HG02970 (cell line): ENCODE measurements around the gene CDH9.
"Not testable (repeated sequence)": the region's sequence is repeated elsewhere in the genome, so short reads cannot be mapped to it uniquely, and the experiment has no call there.

Source experiments
- ATAC-seq: cut with Tn5 transposase; IDR thresholded peaks from one replicate; pipeline ENCODE4 v1.9.1; 2021; ENCODE audit warnings: mild to moderate bottlenecking, moderate library complexity, moderate number of reproducible peaks; ENCODE audit not compliant: unreplicated experiment, low FRiP score

The CDH9 gene

DNA sequence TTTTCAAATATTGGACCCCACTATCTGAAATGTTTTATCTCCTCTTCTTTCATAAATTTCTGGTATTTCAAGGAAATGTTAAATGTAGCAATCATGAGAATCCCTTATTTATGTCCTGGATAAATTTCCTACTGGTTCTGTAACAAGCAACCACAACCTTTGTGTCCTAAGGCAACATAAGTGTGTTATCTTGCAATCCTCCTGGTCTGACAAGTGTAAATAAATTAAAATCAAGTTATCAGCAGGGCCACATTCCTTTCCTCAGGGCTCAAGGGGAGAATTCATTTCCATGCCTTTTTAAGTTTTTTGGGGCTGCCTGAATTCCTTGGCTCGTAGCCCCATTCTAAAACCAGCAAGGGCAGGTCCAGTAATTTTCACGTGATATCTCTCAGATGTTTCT is 83.2 kb downstream of the CDH9 start:
- ATAC-seq, result no peak

DNA sequence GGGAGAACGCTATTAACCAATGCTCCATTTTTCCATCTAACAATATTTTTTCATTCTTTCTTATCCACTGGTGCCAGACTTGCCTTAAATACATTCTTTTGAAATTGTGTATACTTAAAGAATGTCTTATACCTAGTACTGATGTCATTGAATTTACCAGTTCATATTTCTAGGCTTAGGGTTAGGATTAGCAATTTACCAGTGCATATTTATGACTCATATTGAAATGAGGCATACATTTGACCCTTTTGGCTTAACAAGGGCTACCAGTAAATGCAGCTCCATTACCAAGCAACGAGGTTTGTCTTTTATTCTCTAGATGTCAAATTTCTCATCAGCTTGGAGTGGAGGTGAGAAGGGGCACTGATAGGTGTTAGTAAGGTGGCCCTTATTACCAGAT is 89.5 kb downstream of the CDH9 start:
- ATAC-seq, result no peak

DNA sequence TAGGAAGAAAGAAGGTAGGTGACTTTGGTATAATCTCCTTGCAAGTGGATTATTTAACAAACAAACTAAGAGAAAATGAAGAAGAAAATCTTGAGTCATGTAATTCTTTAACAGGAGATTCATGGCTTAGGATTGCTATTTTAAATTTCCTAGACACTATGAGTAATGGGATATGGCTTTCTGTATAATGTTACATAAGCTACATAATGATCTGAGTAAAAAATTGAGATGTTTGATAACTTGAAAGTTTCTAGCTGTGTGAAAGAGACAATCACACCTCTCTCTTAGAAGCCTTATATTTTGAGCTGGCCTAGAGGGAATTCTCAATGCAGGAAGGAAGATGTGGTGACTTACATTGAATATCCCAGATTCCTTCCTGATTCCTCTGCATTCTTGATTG is 92.5 kb downstream of the CDH9 start:
- ATAC-seq, result no peak

DNA sequence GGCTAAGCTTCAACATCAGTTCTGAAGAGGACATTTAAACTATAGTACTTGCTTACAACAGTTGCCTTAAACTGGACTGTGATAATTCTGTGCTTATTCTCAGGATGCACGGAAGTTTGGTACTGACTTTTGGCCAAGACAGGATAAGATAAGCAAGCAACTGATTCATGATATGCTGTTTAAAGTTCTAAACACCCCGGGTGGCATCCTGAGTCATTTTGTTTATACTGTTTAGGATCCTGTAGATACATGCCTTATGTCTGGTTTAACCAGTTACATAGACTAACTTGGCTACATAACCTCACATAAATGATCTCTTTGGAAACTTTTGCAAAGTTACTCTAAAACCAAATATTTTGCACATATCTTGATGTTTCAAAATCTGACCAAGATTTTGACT is 95.9 kb downstream of the CDH9 start:
- no peak for ATAC-seq

DNA sequence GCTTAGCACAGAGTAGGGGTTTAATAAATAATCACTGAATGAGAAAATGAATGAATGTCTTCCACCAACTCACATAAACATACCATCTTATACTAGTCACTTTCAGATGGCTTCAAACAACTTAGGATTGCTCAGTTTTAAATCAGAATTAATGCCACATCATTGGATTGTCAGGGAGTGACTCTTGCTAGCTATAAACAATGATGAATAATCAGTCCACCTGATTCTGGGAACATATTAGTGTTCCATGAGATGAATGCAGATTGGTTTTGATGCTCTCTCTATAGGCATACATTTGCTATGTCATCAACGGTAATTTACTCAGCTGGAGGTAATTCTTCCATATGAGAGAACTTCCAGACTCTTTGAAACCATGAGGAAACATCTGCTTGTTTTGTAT is 97.4 kb downstream of the CDH9 start:
- no peak for ATAC-seq

DNA sequence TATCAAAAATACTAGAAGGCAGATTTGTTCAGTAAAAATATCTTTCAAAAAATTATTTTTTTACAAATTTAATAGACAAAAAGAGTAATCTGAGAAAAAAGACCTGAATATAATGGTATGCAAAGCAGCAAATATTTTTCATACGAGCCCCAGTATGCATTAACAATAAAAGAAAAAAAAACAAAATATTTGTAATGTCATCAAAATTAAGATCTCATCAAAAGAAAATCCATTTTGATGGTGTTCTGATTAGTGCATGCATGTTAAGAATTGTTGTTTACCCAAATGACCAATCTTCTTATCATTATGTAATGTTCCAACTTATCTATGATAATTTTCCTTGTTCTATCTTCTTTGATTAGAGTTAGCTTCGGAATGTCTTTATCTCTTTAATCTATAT is 106.1 kb downstream of the CDH9 start:
- no peak for ATAC-seq

DNA sequence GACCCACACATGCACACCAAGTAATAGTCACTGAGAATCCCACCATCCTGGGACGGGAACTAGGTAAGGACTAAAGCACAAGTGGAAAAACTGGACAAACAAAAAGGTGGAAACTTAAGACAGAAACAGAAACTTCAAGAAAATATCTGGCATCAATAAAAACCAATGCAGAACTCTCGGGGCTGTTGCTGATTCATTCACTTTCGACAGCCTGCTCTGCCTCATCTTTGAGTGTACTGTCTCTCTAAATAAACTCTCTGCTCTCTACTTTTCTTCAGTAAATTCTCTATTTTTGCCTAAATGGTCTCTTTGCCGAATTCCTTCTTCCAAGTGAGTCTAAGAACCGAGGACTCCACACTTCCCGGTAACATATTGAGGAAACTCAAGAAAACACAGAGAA is 116.9 kb downstream of the CDH9 start:
- ATAC-seq, result no peak

DNA sequence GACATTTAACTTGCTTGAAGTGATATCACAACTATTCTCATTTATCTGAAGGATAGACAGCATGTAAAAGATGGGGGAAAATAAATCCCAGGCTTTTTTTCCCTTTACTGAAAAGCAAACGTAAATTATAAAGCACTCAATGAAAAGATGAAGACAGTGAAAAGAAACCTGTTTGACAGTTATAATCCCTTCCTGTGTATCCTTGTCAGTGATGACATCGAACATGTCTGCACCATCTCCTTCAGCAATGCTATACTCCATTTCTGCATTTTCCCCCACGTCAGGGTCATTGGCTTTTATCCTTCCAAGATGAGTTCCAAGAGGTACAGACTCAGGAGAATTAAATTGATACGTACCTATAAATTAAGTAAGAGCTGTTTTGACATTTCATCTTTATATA is 134.9 kb downstream of the CDH9 start:
- no peak for ATAC-seq

DNA sequence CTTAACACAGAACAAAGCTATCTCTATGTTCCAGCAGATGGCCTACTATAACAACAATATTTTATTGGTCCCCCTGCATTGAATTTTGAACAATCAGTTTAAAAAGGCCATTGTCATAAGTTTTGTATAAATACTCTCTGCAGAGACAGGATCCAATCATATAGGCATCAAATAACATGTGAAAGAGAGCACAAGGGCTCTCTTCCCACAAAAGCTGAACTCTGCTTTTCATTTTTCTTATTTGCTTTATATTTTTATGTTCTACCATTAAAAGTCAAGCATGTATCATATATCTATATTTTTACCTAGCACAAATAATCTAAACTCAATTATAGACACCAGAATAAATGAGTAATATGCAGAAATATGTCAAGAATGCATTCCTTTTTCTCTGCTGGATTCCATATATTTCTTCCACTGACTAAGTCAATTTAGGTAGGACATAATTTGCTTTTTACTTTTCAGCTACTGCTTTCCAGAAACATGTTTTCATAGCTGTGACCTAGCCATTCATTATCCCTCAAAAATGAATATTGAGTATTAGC is 143.6 kb downstream of the CDH9 start:
- no peak for ATAC-seq

DNA sequence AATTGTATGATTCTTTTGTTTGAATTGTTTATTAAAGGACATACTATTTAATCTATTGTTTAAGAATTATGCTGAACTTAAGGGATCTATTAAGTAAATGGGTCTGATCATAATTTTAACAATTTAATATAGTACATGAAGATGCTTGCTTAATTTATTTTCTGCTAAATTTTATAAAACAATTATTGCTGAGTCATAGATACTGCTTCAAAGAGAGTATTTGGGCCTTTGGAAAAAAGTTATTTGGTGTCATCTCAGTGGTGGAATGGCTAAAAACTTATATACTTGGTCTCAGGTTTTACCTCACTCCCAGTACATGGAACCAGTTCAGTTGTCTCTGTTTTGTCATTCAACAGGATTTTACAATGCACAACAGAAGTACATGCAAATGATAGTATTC is 145.3 kb downstream of the CDH9 start:
- ATAC-seq, result no peak

DNA sequence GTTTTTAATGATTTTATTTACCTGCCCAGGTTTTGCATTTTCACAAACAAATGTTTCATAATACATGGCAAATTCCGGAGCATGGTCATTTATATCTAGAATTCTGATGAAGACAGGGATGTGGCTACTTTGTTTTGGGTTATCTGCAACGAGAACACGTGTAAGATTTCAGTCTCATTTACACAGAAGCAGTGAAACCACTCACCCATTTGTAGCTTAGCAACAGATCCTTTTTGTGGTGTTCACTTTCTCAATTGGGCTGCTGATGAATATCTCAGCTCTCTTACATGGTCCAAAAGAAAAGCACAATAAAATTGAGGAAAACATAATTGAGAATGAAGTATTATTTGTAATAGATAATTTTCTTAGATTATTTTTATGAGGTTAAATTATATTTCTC is 148.6 kb downstream of the CDH9 start:
- ATAC-seq, result no peak

DNA sequence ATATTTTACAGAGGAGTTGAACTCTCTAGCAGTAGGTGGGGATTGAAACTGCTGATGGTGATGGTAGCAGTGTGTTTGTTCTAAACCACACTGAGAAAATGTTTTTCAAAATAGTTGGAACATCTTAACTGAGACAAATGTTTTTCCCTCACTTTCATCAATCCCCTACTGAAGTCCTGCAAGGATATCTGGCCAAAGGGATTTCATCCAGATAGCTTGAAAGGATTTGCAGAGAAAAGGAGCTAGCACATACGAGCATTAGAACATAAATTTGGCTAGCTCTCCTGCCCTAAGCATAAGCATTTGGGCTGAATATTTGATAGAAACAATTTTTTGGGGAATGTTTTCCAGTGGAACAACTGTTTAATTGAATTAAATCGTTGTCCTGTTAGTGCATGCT is 153.9 kb downstream of the CDH9 start:
- ATAC-seq, result no peak

DNA sequence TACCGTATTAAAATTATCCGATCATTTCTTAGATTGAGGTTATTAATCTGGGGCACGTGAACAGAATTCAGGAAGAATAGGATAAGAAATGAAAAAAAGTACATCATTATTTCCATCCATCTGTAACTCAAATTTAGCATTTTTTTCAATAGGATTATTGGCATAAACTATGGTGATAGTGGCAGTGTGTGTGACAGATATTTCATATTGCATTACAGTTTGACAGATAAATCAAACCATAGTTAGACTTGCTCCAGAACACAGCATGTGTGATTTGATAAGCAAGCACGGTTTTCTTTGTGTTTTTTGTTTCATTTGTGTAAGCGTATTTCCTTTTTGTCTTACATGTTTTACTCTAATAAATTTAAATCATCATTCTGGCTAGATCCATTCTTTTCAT is 155.0 kb downstream of the CDH9 start:
- no peak for ATAC-seq

DNA sequence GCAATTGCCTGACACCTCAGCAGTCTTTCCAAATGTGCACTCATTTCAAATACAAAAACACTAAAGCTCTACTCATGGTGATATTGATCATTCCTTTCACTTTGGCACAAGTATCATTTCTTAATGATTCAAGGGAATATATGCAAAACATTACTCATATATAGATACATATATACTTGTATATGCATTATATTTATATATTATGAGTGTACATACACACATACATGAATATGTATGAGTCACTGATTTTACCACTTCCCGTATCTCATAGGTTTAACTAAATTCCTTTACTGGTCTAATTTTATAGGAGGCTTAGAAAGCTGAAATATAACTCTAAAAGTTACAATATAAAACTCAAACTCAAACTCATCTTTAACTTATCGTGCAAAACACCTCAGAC is 156.5 kb downstream of the CDH9 start:
- ATAC-seq, result no peak

DNA sequence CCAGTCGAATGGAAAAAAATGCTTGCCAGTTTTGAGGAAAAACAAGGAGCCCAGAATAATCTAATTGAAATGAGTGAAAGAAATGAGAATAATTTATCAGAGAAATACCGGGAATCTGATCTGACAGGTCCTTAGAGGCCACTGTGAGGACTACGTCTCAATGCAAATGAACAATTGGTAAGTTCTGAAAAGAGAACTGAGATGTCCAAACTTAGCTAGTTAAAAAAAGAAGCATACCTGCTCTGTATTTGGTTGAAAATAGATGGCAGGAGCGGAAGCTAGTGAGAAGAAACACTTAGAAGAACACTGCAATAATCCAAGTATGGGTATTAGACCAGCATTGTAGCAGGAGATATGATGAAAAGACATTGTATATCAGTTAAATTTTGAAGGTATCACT is 161.2 kb downstream of the CDH9 start:
- ATAC-seq, result no peak

DNA sequence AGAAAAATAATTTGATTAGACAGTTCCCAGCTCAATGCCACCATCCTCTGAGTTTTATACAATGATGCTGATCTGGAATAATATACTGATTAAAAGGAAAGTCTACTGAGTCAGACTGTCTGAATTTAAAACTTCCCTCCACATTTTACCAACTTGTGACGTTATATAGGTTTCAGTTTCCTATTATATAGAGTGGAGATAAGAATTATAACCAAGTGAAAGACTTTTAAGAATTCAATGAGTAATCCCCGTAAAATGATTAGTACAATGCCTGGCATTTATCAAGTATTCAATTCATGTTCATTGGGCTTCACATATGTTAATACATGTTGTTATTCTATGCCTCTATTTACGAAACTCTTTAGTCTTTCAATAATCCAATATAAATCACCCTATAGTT is 166.0 kb downstream of the CDH9 start:
- ATAC-seq, result no peak

DNA sequence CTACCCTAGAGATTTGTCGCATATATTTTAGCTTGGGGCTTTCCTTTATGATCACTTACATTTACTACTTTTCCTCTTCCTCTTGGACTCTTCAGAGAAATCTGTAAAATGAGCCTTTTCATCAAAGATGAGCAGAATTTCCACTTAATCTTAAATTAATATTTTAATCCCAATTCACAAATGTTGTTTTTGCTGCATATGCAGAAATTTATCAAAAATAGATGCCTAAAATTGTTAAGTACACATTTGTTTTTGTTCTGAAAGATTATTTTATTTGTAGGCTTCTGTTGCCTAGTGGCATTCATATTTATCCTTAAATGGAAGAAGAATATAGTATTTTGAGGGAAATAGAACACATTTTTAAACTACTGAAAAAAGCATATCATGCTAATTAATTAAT is 168.6 kb downstream of the CDH9 start:
- no peak for ATAC-seq

DNA sequence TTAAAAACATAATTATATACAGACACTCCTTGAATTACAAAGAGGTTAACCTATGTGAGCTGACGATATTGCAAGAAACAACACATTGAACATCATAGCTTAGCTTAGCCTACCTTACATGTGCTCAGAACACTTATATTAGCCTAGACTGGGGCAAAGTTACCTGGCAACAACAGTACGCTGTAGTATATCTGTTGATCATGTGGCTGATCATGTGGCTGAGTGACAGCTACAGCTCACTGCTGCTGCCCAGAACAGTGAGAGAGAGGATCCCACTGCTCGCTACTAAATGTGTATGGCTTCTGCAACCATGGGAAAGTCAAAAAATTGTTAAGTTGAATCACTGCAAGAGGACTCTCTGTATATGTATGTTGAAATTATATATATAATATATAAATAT is 169.9 kb downstream of the CDH9 start:
- no peak for ATAC-seq

DNA sequence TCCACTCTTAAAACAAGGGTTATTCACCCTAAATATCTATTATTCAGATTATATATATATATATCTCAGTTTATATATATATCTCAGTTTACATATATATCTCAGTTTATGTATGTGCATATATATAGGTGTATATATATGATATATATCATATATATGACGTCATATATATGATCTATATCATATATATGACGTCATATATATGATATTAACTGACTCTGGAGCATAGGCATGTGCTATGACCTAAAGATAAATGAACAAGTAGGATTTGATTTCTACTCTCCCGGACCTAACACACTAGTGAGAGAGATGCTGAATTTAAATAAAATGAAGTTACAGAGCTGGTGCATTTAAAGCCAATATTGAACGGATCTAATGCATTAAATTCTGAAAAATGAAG is 174.3 kb downstream of the CDH9 start:
- ATAC-seq, result no peak

DNA sequence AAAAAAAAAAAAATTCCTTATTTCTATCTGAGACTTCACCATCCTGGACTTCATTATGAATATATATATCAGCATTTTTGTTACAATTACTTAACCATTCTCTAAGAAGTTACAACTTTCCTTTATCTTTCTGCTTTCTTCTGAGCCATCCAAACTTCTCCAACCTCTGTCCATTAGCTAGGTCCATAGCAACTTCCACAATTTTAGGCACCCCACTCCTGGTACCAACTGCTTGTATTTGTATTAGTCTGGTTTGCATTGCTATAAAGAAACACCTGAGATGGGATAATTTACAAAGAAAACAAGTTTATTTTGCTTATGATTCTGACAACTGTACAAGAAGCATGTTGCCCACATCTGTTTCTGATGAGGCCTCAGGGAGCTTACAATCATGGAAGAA is 182.1 kb downstream of the CDH9 start:
- no peak for ATAC-seq

DNA sequence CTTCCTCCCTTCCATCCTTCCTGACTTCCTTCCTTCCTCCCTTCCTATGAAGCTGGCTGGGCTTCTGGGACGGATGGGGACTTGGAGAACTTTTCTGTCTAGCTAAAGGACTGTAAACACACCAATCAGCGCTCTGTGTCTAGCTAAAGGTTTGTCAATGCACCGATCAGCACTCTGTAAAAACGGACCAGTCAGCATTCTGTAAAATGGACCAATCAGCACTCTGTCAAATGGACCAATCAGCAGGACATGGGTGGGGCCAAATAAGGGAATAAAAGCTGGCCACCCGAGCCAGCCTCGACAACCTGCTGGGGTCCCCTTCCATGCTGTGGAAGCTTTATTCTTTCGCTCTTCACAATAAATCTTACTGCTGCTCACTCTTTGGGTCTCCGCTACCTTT is 185.9 kb downstream of the CDH9 start:
- ATAC-seq, result not testable (repeated sequence)

DNA sequence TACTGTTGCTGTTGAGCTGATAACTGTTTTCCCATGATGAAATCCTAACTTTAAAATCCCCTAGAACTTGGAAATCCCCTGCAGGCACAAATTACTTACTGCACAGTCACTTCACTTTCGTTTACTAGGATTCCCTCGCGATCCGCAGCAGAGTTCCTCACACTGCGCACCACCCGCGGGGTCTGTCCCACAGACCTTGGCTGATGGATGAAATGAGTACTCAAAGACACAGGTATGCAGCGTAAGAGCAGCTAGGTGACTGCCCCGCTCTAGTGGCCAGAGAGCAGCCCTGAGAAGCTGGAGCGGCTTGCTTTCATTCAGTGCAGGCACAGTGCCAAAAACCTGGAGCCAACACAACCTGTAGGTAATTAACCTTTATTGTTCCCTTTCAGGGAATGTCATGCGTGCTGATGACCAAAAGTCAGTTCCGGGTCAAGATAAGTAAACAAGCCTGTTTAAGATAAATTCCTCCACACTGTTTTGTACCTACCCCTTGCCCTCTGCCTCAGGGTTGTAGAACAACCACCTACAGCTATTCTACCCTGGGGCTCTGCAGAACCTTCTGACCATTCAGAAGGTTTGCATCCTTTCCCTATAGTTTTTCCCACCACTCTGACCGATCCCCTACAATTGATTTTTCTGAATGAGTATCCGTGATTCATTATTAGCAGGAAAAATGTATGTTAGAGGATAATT is 191.2 kb downstream of the CDH9 start:
- ATAC-seq, result no peak

DNA sequence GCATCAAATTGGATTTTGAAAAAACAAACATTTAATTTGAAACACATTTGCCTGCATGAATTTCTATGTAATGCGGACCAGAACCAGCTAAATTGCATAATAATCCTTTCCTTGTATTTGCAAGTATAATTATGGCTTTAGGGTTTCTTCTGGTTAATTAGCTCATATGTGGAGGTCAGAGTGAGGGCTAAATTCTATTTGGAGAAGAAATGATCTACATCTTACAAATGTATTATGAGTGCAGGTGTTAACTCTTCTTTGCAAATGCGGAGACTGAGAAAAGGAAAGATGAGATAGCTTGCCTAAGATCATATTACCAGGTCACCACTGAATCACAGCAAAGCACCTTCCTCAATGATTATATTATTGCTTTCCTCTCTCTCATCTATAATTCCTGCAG is 194.7 kb downstream of the CDH9 start:
- ATAC-seq, result no peak
